HCEC 1CT (cell line): ENCODE data around the gene ZNF219.
"Not testable (repeated sequence)": the region's sequence is repeated elsewhere in the genome, so short reads cannot be mapped to it uniquely, and the experiment has no call there.

Experiments used
- DNase-seq: peaks from one replicate; pipeline ENCODE4 v3.0.0-alpha.2; 2017

Gene ZNF219

GRCh38 chr14:21040941-21041340, 57.5 kb downstream of the ZNF219 start:
- not testable (repeated sequence) for DNase-seq

DNA sequence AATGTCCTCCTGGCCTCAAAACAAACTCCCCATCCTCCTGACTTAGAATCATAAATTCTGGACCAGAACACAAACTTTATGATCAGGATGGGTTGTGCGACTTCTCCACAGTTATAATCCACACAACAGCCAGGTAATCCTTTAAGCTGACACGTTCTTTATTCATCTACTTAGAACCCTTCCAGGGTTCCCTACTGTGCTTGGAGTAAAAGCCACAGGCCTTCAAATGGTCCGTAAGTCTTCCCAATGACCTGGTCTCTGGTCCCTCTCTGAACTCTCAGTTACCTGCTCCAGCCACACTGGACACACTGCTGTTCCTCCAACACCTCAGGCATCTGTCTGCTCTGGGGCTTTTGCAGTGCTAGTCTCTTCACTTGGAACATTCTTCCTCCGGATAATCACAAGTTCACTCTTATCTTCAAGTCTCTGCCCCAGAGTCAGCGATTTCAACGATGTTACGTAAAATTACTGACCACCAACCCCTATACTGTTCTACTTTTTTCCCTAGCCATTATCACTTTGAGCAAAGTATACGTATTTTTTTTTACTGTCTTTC, 58.0 kb downstream of the ZNF219 start:
- no peak for DNase-seq
